ENCODE measurements around the gene JMJD7. TPM values are rescaled to one million over a fixed set of nuclear protein-coding genes. Genes with fewer than 3 reads are reported as not detected.

The JMJD7 gene
- total and polyA plus RNA-seq, 2 donors (not counting 1 experiment from before 2014, with no cell fraction given) = 33.4 to 43.9 TPM

DNA sequence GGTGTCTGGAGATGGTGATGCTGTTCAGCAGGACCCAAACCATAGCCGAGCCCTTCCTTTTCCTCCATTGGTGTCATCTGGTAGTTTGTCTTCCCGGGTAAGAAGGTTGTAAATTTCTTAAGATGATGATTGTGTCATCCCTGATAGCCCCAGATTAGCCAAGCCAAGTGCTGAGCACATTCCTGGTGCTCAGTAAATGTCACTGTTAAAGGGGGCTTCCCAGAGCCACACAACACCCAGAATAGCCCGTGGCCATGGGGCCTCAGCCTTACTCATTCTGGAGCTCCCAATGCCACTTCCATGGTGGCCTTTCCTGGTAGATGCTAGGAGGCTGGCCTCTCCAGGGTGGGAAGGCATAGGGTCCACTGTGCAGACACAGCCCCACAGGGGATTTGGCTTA lies 6.2 kb downstream of the JMJD7 start:
- H3K79me2 ChIP-seq (ENCODE audit: control insufficient read depth, insufficient read depth, low read length) = peaks cover 43% of the 10 kb centered on the region
- H3K4me1 Mint-ChIP-seq = peaks cover 14% of the 10 kb centered on the region
- no peak overlapping the region for H3K4me3 ChIP-seq (ENCODE audit: control extremely low read depth in 1 of 5, extremely low read depth in 1 of 5, insufficient read depth in 1 of 5, low read depth in 2 of 5, low read length in 4 of 5)
- no peaks in the 10 kb centered on the region for H3K9me3 Mint-ChIP-seq (ENCODE audit: insufficient read depth)
- no peak overlapping the region for H3K9ac ChIP-seq (ENCODE audit: low read length)
- H2AFZ ChIP-seq (ENCODE audit: insufficient read depth, low read depth, low read length, poor library complexity, severe bottlenecking) = no peak overlapping the region
- H3K27me3 ChIP-seq (replicated peaks in 1 of 4; ENCODE audit: control extremely low read depth in 1 of 4, control insufficient read depth in 3 of 4, insufficient read depth in 4 of 4, low read length in 3 of 4) = no peaks in the 10 kb centered on the region
- 100% methylated on average over 1 of the region's 3 CpGs for WGBS (ENCODE audit: insufficient coverage)
- CTCF ChIA-PET = no interaction called here
- no peak overlapping the region for H3K27ac Mint-ChIP-seq
- H3K4me3 Mint-ChIP-seq = no peak overlapping the region
- POLR2A ChIA-PET = no interaction called here
- intact Hi-C loops (cut with micrococcal nuclease) = no loop called here
- no peaks in the 10 kb centered on the region for H3K27me3 Mint-ChIP-seq
- no peak overlapping the region for H3K27ac ChIP-seq (ENCODE audit: low read length in 2 of 2)
- no peak overlapping the region for H3K4me2 ChIP-seq (replicated peaks; ENCODE audit: low read depth, low read length, poor library complexity, severe bottlenecking)
- DNase-seq (no peak), ATAC-seq (ENCODE audit: low read depth) (no peak)
- H3K36me3 ChIP-seq (replicated peaks in 1 of 2; ENCODE audit: control extremely low read depth in 1 of 2, control insufficient read depth in 1 of 2, extremely low read depth in 1 of 2, insufficient read depth in 2 of 2, low read length in 1 of 2) = peaks cover 0 to 7% of the 10 kb centered on the region in 2 experiments
- peaks cover 58% of the 10 kb centered on the region for H4K20me1 ChIP-seq (ENCODE audit: control insufficient read depth, insufficient read depth, low read length, poor library complexity, severe bottlenecking)
- no peaks in the 10 kb centered on the region for H3K9me3 ChIP-seq (ENCODE audit: control extremely low read depth in 1 of 3, control insufficient read depth in 2 of 3, insufficient read depth in 1 of 3, low read length in 2 of 3)
- TF ChIP-seq EZH2 (IDR thresholded peaks at IDR 0.05; ENCODE audit: borderline replicate concordance, insufficient read depth, low read depth, low read length, poor library complexity, severe bottlenecking) = no peak
- TF ChIP-seq, protein P1, sequence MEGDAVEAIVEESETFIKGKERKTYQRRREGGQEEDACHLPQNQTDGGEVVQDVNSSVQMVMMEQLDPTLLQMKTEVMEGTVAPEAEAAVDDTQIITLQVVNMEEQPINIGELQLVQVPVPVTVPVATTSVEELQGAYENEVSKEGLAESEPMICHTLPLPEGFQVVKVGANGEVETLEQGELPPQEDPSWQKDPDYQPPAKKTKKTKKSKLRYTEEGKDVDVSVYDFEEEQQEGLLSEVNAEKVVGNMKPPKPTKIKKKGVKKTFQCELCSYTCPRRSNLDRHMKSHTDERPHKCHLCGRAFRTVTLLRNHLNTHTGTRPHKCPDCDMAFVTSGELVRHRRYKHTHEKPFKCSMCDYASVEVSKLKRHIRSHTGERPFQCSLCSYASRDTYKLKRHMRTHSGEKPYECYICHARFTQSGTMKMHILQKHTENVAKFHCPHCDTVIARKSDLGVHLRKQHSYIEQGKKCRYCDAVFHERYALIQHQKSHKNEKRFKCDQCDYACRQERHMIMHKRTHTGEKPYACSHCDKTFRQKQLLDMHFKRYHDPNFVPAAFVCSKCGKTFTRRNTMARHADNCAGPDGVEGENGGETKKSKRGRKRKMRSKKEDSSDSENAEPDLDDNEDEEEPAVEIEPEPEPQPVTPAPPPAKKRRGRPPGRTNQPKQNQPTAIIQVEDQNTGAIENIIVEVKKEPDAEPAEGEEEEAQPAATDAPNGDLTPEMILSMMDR (IDR thresholded peaks at IDR 0.05) = no peak
- H3K4me1 ChIP-seq (ENCODE audit: control insufficient read depth in 2 of 2, insufficient read depth in 2 of 2, low read length in 2 of 2) = peaks cover 7 to 14% of the 10 kb centered on the region in 2 donors

DNA sequence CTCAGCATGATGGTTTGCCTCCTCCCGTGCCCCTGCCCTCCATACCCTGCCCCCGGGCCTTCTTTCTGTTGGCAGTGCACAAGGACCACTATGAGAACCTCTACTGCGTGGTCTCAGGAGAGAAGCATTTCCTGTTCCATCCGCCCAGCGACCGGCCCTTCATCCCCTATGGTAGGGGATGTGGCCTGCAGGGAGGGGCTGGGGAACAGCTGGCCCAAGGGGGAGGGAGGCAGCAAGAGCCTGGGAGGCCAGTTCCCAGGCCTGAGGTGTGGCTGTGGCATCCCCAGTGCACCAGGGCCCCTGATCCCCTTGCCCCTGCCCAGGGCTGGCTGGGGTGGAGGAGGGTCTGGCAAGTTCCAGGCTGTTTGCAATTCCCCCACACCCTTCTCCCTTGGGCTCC lies 8.2 kb downstream of the JMJD7 start:
- peaks cover 58% of the 10 kb centered on the region for H4K20me1 ChIP-seq (ENCODE audit: control insufficient read depth, insufficient read depth, low read length, poor library complexity, severe bottlenecking)
- POLR2A ChIA-PET = no interaction called here
- ATAC-seq (ENCODE audit: low read depth) (no peak), DNase-seq (no peak)
- H3K9ac ChIP-seq (ENCODE audit: low read length) = no peak overlapping the region
- Mint-ChIP-seq H3K27ac (no peak overlapping the region), H3K9me3 (ENCODE audit: insufficient read depth) (no peaks in the 10 kb centered on the region), H3K4me1 (peaks cover 12% of the 10 kb centered on the region), H3K27me3 (no peaks in the 10 kb centered on the region), H3K4me3 (no peak overlapping the region)
- H3K27ac ChIP-seq (ENCODE audit: low read length in 2 of 2) = no peak overlapping the region
- WGBS (ENCODE audit: insufficient coverage) = 39% methylated on average over 5 of the region's 6 CpGs
- TF ChIP-seq, protein P1 (IDR thresholded peaks at IDR 0.05) = no peak
- no peak for TF ChIP-seq EZH2 (IDR thresholded peaks at IDR 0.05; ENCODE audit: borderline replicate concordance, insufficient read depth, low read depth, low read length, poor library complexity, severe bottlenecking)
- intact Hi-C loops (cut with micrococcal nuclease) = no loop called here
- H3K36me3 ChIP-seq (replicated peaks in 1 of 2; ENCODE audit: control extremely low read depth in 1 of 2, control insufficient read depth in 1 of 2, extremely low read depth in 1 of 2, insufficient read depth in 2 of 2, low read length in 1 of 2) = peaks cover 0 to 8% of the 10 kb centered on the region in 2 experiments
- peaks cover 25% of the 10 kb centered on the region for H3K79me2 ChIP-seq (ENCODE audit: control insufficient read depth, insufficient read depth, low read length)
- no peaks in the 10 kb centered on the region for H3K9me3 ChIP-seq (ENCODE audit: control extremely low read depth in 1 of 3, control insufficient read depth in 2 of 3, insufficient read depth in 1 of 3, low read length in 2 of 3)
- CTCF ChIA-PET = interaction anchor here (0.6 kb wide), 1 partner anchor 336 kb away, joined by 4 read pairs; no protein-coding TSS in a partner anchor
- H3K4me2 ChIP-seq (replicated peaks; ENCODE audit: low read depth, low read length, poor library complexity, severe bottlenecking) = no peak overlapping the region
- no peak overlapping the region for H2AFZ ChIP-seq (ENCODE audit: insufficient read depth, low read depth, low read length, poor library complexity, severe bottlenecking)
- peaks cover 7 to 12% of the 10 kb centered on the region in 2 donors for H3K4me1 ChIP-seq (ENCODE audit: control insufficient read depth in 2 of 2, insufficient read depth in 2 of 2, low read length in 2 of 2)
- H3K4me3 ChIP-seq (ENCODE audit: control extremely low read depth in 1 of 5, extremely low read depth in 1 of 5, insufficient read depth in 1 of 5, low read depth in 2 of 5, low read length in 4 of 5) = no peak overlapping the region
- H3K27me3 ChIP-seq (replicated peaks in 1 of 4; ENCODE audit: control extremely low read depth in 1 of 4, control insufficient read depth in 3 of 4, insufficient read depth in 4 of 4, low read length in 3 of 4) = no peaks in the 10 kb centered on the region

Measured in B cell (primary cell).